H1 (cell line): ENCODE results near the gene RUVBL1. TPM values are rescaled to one million over a fixed set of nuclear protein-coding genes. Genes with fewer than 3 reads are reported as not detected.

Source experiments
- CREB1 ChIP-seq: IDR thresholded peaks from 2 replicates; pipeline ENCODE4 v1.6.1; 2012; ENCODE audit warnings: inconsistent platforms
- POU5F1 ChIP-seq: IDR thresholded peaks from 2 replicates; pipeline ENCODE4 v1.6.1; 2011; ENCODE audit warnings: low read depth, mild to moderate bottlenecking, low read length, moderate library complexity
- RBBP5 ChIP-seq: IDR thresholded peaks from 2 replicates; pipeline ENCODE4 v1.7.1; 2012; ENCODE audit warnings: low read depth, mild to moderate bottlenecking, inconsistent platforms, low read length, moderate library complexity, borderline replicate concordance
- YY1 ChIP-seq: IDR thresholded peaks from 2 replicates; pipeline ENCODE4 v1.6.1; 2011; ENCODE audit warnings: low read depth, mild to moderate bottlenecking, low read length
- ZNF274 ChIP-seq: IDR thresholded peaks from 2 replicates; pipeline ENCODE4 v1.7.0; 2012; ENCODE audit warnings: low read length, borderline replicate concordance; ENCODE audit errors: extremely low read depth
- polyA plus RNA-seq, 7 experiments: library from polyadenylated mRNA; depleted of rRNA in 3 of 7; stranded (reverse) in 5 of 7; unstranded in 2 of 7; fragments of >200 nt in 5 of 7; fragments of 200-250 nt in 2 of 7; gene quantifications; 1 replicate in 5 of 7; 2 replicates in 1 of 7; 4 replicates in 1 of 7; pipeline versions ENCODE4 v1.2.1 to v1.2.3, GENCODE V29; 2011 to 2013; ENCODE audit warnings: missing spikeins in 2 of 7, mixed read lengths in 2 of 7
- total RNA-seq: library from RNA; stranded (reverse); fragmentation: NEBNext Ultra II Directional; extraction: Animal tissue kit (Norgen Biotek cat#: 25700); gene quantifications from 2 replicates; pipeline ENCODE4 v1.2.1, GENCODE V29; 2021
- TF ChIP-seq, protein P1 (sequence below): IDR thresholded peaks from 2 replicates; pipeline ENCODE4 v1.6.1; 2012; ENCODE audit warnings: inconsistent platforms

The RUVBL1 gene
- total and polyA plus RNA-seq, 2 of the 8 experiments (the other 6 are each of a cell fraction or from before 2014, with no cell fraction given): 112 to 135 TPM

- TF ChIP-seq, protein P1, sequence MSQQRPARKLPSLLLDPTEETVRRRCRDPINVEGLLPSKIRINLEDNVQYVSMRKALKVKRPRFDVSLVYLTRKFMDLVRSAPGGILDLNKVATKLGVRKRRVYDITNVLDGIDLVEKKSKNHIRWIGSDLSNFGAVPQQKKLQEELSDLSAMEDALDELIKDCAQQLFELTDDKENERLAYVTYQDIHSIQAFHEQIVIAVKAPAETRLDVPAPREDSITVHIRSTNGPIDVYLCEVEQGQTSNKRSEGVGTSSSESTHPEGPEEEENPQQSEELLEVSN: no peak
- no peak for TF ChIP-seq ZNF274
- no peak for TF ChIP-seq RBBP5
- TF ChIP-seq YY1: no peak
- TF ChIP-seq CREB1: no peak
- TF ChIP-seq POU5F1: no peak
- TF ChIP-seq, all 59 proteins: peak for 0
These were observed 23.0 kb downstream of the RUVBL1 start (continued) for GRCh38 chr3:128100638-128101037.
